HEK293 (cell line): Measurements from ENCODE around the gene ATP5PO.

Experiments
- CTCF ChIA-PET: fragments of 350-600 bp; formaldehyde crosslinking; extraction: SDS; loops from one replicate; lab custom pipeline; 2021; ENCODE audit warnings: antibody characterized with exemption; lab: Yijun Ruan, JAX
- POLR2A ChIA-PET: fragments of 300-600 bp; formaldehyde crosslinking; extraction: SDS; loops from one replicate; lab custom pipeline; 2020; ENCODE audit warnings: antibody characterized with exemption, inconsistent platforms; lab: Yijun Ruan, JAX
- H3K27ac ChIP-seq: fragments of 200-500 bp; sonication (Bioruptor generic); 2 replicates; pipeline ENCODE4 v1.5.1; 2014; ENCODE audit warnings: low read depth, low read length, control low read depth, inconsistent platforms; ENCODE audit errors: extremely low read depth
- H3K36me3 ChIP-seq, 2 experiments: fragments of 200-500 bp in 1 of 2; sonication (Bioruptor generic) in 1 of 2; 1 replicate in 1 of 2; 2 replicates in 1 of 2; pipeline ENCODE4 v1.5.1; 2014 to 2017; ENCODE audit warnings: inconsistent platforms in 2 of 2, low read length in 2 of 2; ENCODE audit not compliant: control insufficient read depth in 2 of 2, insufficient read depth in 1 of 2
- H3K4me1 ChIP-seq: fragments of 200-500 bp; sonication (Bioruptor generic); 2 replicates; pipeline ENCODE4 v1.5.1; 2014; ENCODE audit warnings: mild to moderate bottlenecking, low read length, inconsistent platforms; ENCODE audit not compliant: control insufficient read depth, insufficient read depth
- H3K4me3 ChIP-seq: 2 replicates; pipeline ENCODE4 v1.5.1; 2011; ENCODE audit warnings: low read depth, mild to moderate bottlenecking, control low read depth, low read length, moderate library complexity
- H3K9me3 ChIP-seq: fragments of 200-500 bp; sonication (Bioruptor generic); 2 replicates; pipeline ENCODE4 v1.5.1; 2014; ENCODE audit warnings: low read depth, low read length, inconsistent platforms; ENCODE audit not compliant: control insufficient read depth, insufficient read depth
- MEIS1 ChIP-seq: sonication (generic); formaldehyde crosslinking; IDR thresholded peaks from 2 replicates; pipeline ENCODE4 v1.8.1; 2022; ENCODE audit warnings: missing genetic modification reagents, mild to moderate bottlenecking, borderline replicate concordance
- SP2 ChIP-seq: fragments of 450-650 bp; formaldehyde crosslinking; IDR thresholded peaks from 2 replicates; pipeline ENCODE4 v1.5.1; 2016; ENCODE audit warnings: missing biosample characterization, missing genetic modification characterization
- SP7 ChIP-seq: fragments of 450-650 bp; formaldehyde crosslinking; IDR thresholded peaks from 2 replicates; pipeline ENCODE4 v1.5.1; 2016; ENCODE audit warnings: missing biosample characterization, missing genetic modification characterization
- WT1 ChIP-seq: fragments of 450-650 bp; formaldehyde crosslinking; IDR thresholded peaks from 2 replicates; pipeline ENCODE4 v1.5.1; 2016; ENCODE audit warnings: missing biosample characterization, missing genetic modification characterization
- ZBTB20 ChIP-seq: fragments of 450-650 bp; formaldehyde crosslinking; IDR thresholded peaks from 2 replicates; pipeline ENCODE4 v1.5.1; 2016; ENCODE audit warnings: missing biosample characterization, missing genetic modification characterization
- ZFP37 ChIP-seq: fragments of 450-650 bp; formaldehyde crosslinking; IDR thresholded peaks from 2 replicates; pipeline ENCODE4 v1.5.1; 2016; ENCODE audit warnings: missing biosample characterization, missing genetic modification characterization
- ZNF155 ChIP-seq: fragments of 450-650 bp; formaldehyde crosslinking; IDR thresholded peaks from 2 replicates; pipeline ENCODE4 v1.5.1; 2016; ENCODE audit warnings: missing biosample characterization, missing genetic modification characterization
- ZNF350 ChIP-seq: fragments of 450-650 bp; formaldehyde crosslinking; IDR thresholded peaks from 2 replicates; pipeline ENCODE4 v1.5.0; 2017; ENCODE audit warnings: missing biosample characterization, mild to moderate bottlenecking, missing genetic modification characterization
- ZNF433 ChIP-seq: fragments of 450-650 bp; formaldehyde crosslinking; IDR thresholded peaks from 2 replicates; pipeline ENCODE4 v1.5.1; 2016; ENCODE audit warnings: missing biosample characterization, missing genetic modification characterization, low read depth
- ZNF48 ChIP-seq: fragments of 450-650 bp; formaldehyde crosslinking; IDR thresholded peaks from 2 replicates; pipeline ENCODE4 v1.5.1; 2016; ENCODE audit warnings: missing biosample characterization, missing genetic modification characterization
- ZNF530 ChIP-seq: fragments of 450-650 bp; formaldehyde crosslinking; IDR thresholded peaks from 2 replicates; pipeline ENCODE4 v1.5.1; 2016; ENCODE audit warnings: low read depth, missing biosample characterization, missing genetic modification characterization
- ZNF548 ChIP-seq: fragments of 450-650 bp; formaldehyde crosslinking; IDR thresholded peaks from 2 replicates; pipeline ENCODE4 v1.5.1; 2016; ENCODE audit warnings: missing biosample characterization, missing genetic modification characterization
- ZNF549 ChIP-seq: fragments of 450-650 bp; IDR thresholded peaks from 2 replicates; pipeline ENCODE4 v1.5.1; 2018; ENCODE audit warnings: missing biosample characterization, missing genetic modification characterization, mild to moderate bottlenecking, inconsistent platforms, moderate library complexity
- ZNF654 ChIP-seq: fragments of 450-650 bp; formaldehyde crosslinking; IDR thresholded peaks from 2 replicates; pipeline ENCODE4 v1.5.1; 2016; ENCODE audit warnings: low read depth, missing biosample characterization, missing genetic modification characterization
- ZNF707 ChIP-seq: fragments of 450-650 bp; formaldehyde crosslinking; IDR thresholded peaks from 2 replicates; pipeline ENCODE4 v1.5.1; 2016; ENCODE audit warnings: missing biosample characterization, missing genetic modification characterization
- TF ChIP-seq, protein P1 (sequence below): fragments of 450-650 bp; formaldehyde crosslinking; IDR thresholded peaks from 2 replicates; pipeline ENCODE4 v1.5.0; 2017; ENCODE audit warnings: missing biosample characterization, missing genetic modification characterization, borderline replicate concordance
- TF ChIP-seq, protein P2 (sequence below): fragments of 450-650 bp; formaldehyde crosslinking; IDR thresholded peaks from 2 replicates; pipeline ENCODE4 v1.5.1; 2017; ENCODE audit warnings: missing biosample characterization, missing genetic modification characterization
- TF ChIP-seq, protein P3 (sequence below): fragments of 450-650 bp; formaldehyde crosslinking; IDR thresholded peaks from 2 replicates; pipeline ENCODE4 v1.5.1; 2016; ENCODE audit warnings: missing biosample characterization, missing genetic modification characterization
- TF ChIP-seq, protein P4 (sequence below): fragments of 450-650 bp; formaldehyde crosslinking; IDR thresholded peaks from 2 replicates; pipeline ENCODE4 v1.5.1; 2017; ENCODE audit warnings: missing biosample characterization, missing genetic modification characterization
- TF ChIP-seq, protein P5 (sequence below): fragments of 450-650 bp; formaldehyde crosslinking; IDR thresholded peaks from 2 replicates; pipeline ENCODE4 v1.5.1; 2017; ENCODE audit warnings: missing biosample characterization, missing genetic modification characterization
- TF ChIP-seq, protein P6 (sequence below): fragments of 450-650 bp; formaldehyde crosslinking; IDR thresholded peaks from 2 replicates; pipeline ENCODE4 v1.5.1; 2016; ENCODE audit warnings: missing biosample characterization, missing genetic modification characterization

Gene ATP5PO

DNA sequence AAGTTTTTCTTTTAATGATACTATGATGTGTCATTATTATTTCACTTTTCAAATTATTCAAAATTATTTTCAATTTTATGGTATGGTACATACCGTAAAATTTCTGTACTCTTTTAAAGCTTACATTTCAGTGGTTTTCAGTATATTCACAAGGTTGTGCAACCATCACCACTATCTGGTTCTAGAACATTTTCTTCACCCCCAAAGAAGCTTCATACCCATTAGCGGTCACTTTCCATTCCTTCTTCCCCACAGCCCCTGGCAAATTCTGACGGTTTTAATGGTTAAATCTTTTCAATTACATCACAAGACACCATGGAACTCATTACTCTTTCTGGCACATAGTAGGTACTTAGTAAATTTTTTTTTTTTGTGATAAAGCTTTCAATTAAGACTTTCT, 22.8 kb upstream of the ATP5PO start (continued):
- TF ChIP-seq, protein P1, sequence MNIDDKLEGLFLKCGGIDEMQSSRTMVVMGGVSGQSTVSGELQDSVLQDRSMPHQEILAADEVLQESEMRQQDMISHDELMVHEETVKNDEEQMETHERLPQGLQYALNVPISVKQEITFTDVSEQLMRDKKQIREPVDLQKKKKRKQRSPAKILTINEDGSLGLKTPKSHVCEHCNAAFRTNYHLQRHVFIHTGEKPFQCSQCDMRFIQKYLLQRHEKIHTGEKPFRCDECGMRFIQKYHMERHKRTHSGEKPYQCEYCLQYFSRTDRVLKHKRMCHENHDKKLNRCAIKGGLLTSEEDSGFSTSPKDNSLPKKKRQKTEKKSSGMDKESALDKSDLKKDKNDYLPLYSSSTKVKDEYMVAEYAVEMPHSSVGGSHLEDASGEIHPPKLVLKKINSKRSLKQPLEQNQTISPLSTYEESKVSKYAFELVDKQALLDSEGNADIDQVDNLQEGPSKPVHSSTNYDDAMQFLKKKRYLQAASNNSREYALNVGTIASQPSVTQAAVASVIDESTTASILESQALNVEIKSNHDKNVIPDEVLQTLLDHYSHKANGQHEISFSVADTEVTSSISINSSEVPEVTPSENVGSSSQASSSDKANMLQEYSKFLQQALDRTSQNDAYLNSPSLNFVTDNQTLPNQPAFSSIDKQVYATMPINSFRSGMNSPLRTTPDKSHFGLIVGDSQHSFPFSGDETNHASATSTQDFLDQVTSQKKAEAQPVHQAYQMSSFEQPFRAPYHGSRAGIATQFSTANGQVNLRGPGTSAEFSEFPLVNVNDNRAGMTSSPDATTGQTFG: no peak
- TF ChIP-seq ZNF530 (tag by site-specific recombination): no peak
- no peak for TF ChIP-seq SP7 (tag by site-specific recombination)
- TF ChIP-seq, protein P2, sequence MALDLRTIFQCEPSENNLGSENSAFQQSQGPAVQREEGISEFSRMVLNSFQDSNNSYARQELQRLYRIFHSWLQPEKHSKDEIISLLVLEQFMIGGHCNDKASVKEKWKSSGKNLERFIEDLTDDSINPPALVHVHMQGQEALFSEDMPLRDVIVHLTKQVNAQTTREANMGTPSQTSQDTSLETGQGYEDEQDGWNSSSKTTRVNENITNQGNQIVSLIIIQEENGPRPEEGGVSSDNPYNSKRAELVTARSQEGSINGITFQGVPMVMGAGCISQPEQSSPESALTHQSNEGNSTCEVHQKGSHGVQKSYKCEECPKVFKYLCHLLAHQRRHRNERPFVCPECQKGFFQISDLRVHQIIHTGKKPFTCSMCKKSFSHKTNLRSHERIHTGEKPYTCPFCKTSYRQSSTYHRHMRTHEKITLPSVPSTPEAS: no peak
- TF ChIP-seq, protein P3, sequence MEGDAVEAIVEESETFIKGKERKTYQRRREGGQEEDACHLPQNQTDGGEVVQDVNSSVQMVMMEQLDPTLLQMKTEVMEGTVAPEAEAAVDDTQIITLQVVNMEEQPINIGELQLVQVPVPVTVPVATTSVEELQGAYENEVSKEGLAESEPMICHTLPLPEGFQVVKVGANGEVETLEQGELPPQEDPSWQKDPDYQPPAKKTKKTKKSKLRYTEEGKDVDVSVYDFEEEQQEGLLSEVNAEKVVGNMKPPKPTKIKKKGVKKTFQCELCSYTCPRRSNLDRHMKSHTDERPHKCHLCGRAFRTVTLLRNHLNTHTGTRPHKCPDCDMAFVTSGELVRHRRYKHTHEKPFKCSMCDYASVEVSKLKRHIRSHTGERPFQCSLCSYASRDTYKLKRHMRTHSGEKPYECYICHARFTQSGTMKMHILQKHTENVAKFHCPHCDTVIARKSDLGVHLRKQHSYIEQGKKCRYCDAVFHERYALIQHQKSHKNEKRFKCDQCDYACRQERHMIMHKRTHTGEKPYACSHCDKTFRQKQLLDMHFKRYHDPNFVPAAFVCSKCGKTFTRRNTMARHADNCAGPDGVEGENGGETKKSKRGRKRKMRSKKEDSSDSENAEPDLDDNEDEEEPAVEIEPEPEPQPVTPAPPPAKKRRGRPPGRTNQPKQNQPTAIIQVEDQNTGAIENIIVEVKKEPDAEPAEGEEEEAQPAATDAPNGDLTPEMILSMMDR (tag by site-specific recombination): no peak
- TF ChIP-seq, protein P4, sequence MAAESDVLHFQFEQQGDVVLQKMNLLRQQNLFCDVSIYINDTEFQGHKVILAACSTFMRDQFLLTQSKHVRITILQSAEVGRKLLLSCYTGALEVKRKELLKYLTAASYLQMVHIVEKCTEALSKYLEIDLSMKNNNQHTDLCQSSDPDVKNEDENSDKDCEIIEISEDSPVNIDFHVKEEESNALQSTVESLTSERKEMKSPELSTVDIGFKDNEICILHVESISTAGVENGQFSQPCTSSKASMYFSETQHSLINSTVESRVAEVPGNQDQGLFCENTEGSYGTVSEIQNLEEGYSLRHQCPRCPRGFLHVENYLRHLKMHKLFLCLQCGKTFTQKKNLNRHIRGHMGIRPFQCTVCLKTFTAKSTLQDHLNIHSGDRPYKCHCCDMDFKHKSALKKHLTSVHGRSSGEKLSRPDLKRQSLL: no peak
- no peak for TF ChIP-seq ZNF350 (tag by site-specific recombination)

DNA sequence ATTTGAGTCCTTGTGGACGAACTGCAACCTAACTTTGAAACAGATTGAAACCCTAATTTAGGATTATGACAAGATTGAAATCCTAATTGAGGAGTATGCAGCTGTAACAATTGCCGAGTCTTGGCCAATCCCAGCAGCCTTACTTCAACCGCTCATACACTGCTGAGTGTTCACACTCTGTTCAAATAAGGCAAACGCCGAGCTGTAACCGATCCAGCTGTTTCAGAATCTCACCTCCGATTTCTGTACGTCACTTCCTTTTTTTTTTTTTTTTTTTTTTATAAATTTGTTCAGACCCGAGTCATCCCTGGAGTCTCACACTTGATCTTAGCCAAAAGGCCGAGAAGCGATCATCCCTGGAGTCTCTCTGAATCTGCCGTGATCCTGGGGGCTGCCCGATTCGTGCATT, 22.3 kb upstream of the ATP5PO start:
- Histone ChIP-seq H3K27ac (no peak overlapping the region), H3K4me3 (no peak overlapping the region), H3K4me1 (no peaks in the 10 kb centered on the region), H3K36me3 (peaks cover 0 to 4% of the 10 kb centered on the region in 2 experiments; a peak in 1 of 3 replicates), H3K9me3 (no peaks in the 10 kb centered on the region)
- ChIA-PET CTCF (interaction anchor here (1.1 to 5.5 kb wide), 2 partner anchors 14 to 410 kb away, joined by 3 to 41 read pairs; no protein-coding TSS in a partner anchor), POLR2A (no interaction called here)
- TF ChIP-seq MEIS1 (CRISPR knock-in tag): no peak
- no peak for TF ChIP-seq ZNF654 (tag by site-specific recombination)
- TF ChIP-seq ZBTB20 (tag by site-specific recombination): no peak
- TF ChIP-seq SP2 (tag by site-specific recombination): no peak

DNA sequence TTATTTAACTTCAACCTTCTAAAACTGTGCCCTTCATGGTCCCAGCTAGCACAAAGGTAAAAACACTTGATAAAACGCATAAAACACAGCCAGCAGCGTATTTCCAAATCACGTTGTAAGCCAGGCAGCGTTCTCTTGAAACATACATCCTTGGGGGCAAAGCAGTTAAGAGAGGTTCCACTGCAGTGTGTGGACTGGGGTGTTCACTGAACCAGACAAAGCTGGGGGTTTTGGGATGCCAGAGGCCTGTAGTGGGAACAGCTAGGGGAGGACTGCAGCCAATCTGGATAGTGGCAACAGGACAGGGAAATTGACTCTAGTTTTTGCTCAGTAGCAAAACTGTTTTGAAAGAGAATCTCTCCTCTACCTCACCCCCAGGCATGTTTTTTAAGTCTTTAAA, 21.5 kb upstream of the ATP5PO start:
- Histone ChIP-seq H3K4me1 (no peaks in the 10 kb centered on the region), H3K9me3 (no peaks in the 10 kb centered on the region), H3K27ac (no peak overlapping the region), H3K4me3 (no peak overlapping the region), H3K36me3 (peaks cover 0 to 4% of the 10 kb centered on the region in 2 experiments; a peak in 1 of 3 replicates)
- TF ChIP-seq, protein P5, sequence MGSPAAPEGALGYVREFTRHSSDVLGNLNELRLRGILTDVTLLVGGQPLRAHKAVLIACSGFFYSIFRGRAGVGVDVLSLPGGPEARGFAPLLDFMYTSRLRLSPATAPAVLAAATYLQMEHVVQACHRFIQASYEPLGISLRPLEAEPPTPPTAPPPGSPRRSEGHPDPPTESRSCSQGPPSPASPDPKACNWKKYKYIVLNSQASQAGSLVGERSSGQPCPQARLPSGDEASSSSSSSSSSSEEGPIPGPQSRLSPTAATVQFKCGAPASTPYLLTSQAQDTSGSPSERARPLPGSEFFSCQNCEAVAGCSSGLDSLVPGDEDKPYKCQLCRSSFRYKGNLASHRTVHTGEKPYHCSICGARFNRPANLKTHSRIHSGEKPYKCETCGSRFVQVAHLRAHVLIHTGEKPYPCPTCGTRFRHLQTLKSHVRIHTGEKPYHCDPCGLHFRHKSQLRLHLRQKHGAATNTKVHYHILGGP (tag by site-specific recombination): no peak
- TF ChIP-seq, protein P6, sequence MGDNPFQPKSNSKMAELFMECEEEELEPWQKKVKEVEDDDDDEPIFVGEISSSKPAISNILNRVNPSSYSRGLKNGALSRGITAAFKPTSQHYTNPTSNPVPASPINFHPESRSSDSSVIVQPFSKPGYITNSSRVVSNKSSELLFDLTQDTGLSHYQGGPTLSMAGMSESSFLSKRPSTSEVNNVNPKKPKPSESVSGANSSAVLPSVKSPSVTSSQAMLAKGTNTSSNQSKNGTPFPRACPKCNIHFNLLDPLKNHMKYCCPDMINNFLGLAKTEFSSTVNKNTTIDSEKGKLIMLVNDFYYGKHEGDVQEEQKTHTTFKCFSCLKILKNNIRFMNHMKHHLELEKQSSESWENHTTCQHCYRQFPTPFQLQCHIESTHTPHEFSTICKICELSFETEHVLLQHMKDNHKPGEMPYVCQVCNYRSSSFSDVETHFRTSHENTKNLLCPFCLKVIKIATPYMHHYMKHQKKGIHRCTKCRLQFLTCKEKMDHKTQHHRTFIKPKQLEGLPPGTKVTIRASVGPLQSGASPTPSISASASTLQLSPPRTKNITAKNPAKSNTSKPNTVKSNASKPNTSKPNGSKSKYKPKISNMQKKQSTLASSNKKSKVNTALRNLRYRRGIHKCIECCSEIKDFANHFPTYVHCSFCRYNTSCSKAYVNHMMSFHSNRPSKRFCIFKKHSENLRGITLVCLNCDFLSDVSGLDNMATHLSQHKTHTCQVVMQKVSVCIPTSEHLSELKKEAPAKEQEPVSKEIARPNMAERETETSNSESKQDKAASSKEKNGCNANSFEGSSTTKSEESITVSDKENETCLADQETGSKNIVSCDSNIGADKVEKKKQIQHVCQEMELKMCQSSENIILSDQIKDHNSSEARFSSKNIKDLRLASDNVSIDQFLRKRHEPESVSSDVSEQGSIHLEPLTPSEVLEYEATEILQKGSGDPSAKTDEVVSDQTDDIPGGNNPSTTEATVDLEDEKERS (tag by site-specific recombination): no peak
- TF ChIP-seq ZNF707 (tag by site-specific recombination) (no peak), ZNF48 (tag by site-specific recombination) (no peak), WT1 (tag by site-specific recombination) (no peak), ZNF549 (tag by site-specific recombination) (no peak), ZNF548 (no peak), ZNF433 (no peak), ZFP37 (tag by site-specific recombination) (no peak), ZNF155 (no peak)
- CTCF ChIA-PET: interaction anchor here (0.7 to 5.5 kb wide), 3 partner anchors 13 to 430 kb away, joined by 3 to 41 read pairs (median 5); no protein-coding TSS in a partner anchor
- POLR2A ChIA-PET: no interaction called here
